Endothelial cell of umbilical vein (primary cell): ENCODE results near the gene TMEM132E. TPM values are rescaled to one million over a fixed set of nuclear protein-coding genes. Genes with fewer than 3 reads are reported as not detected.

Experiments
- BruUV-seq: library from RNA; stranded (reverse); fragments of 400-500 nt; replicated peaks from 2 replicates; lab custom pipeline; 2021; lab: Mats Ljungman, UMichigan
- CTCF ChIA-PET: fragments of 300-600, 350-600 bp; sonication (Branson Sonifier 250); formaldehyde crosslinking; loops from one replicate; lab custom pipeline; 2021; ENCODE audit warnings: antibody characterized with exemption, inconsistent platforms; lab: Charles Lee
- POLR2A ChIA-PET: fragments of 300-600, 350-600 bp; sonication (Branson Sonifier 250); formaldehyde crosslinking; loops from one replicate; lab custom pipeline; 2021; ENCODE audit warnings: antibody characterized with exemption, inconsistent platforms; lab: Charles Lee
- DNase-seq: peaks from one replicate; pipeline ENCODE4 v3.0.0-alpha.2; 2011; ENCODE audit warnings: low read depth, low spot score
- FAIRE-seq: peaks from 2 replicates; lab custom pipeline; 2011; peaks lifted over from hg19 to GRCh38; lab: Jason Lieb, UNC
- H2AFZ ChIP-seq: 2 replicates; pipeline ENCODE4 v1.6.0; 2012; ENCODE audit warnings: low read depth, low read length, control low read depth, inconsistent platforms
- H3K27ac ChIP-seq: 2 replicates; pipeline ENCODE4 v1.5.1; 2011; ENCODE audit warnings: low read depth, mild to moderate bottlenecking, control low read depth, low read length, moderate library complexity; ENCODE audit not compliant: insufficient read depth
- H3K27me3 ChIP-seq, 2 experiments: 2 replicates each; pipeline versions ENCODE4 v1.6.0 to v1.6.1; 2011; ENCODE audit warnings: low read length in 2 of 2, mixed read lengths in 1 of 2; ENCODE audit not compliant: control insufficient read depth in 2 of 2, insufficient read depth in 2 of 2
- H3K36me3 ChIP-seq, 2 experiments: 2 replicates in 1 of 2; 3 replicates in 1 of 2; pipeline ENCODE4 v1.5.1; 2011; ENCODE audit warnings: low read length in 2 of 2, mild to moderate bottlenecking in 1 of 2, moderate library complexity in 1 of 2; ENCODE audit not compliant: control insufficient read depth in 2 of 2, insufficient read depth in 2 of 2; ENCODE audit errors: extremely low read depth in 1 of 2
- H3K4me1 ChIP-seq: 3 replicates; pipeline ENCODE4 v1.5.1; 2011; ENCODE audit warnings: mild to moderate bottlenecking, low read length; ENCODE audit not compliant: control insufficient read depth, insufficient read depth; ENCODE audit errors: extremely low read depth
- H3K4me2 ChIP-seq: 2 replicates; pipeline ENCODE4 v1.6.1; 2011; ENCODE audit warnings: low read length, control low read depth, mixed read lengths; ENCODE audit not compliant: insufficient read depth
- H3K4me3 ChIP-seq, 3 experiments: fragments of 200-600 bp in 1 of 3; sonication (generic), shearing (Covaris generic) in 1 of 3; replicated peaks in 1 of 3; 2 replicates each; pipeline ENCODE4 v1.5.1; 2011 to 2016; ENCODE audit warnings: control low read depth in 3 of 3, low read length in 3 of 3, mild to moderate bottlenecking in 2 of 3, inconsistent platforms in 1 of 3, low read depth in 1 of 3, moderate library complexity in 1 of 3; ENCODE audit not compliant: insufficient read depth in 1 of 3
- H3K79me2 ChIP-seq: 2 replicates; pipeline ENCODE4 v1.6.0; 2012; ENCODE audit warnings: low read length, inconsistent platforms; ENCODE audit not compliant: control insufficient read depth, insufficient read depth
- H3K9ac ChIP-seq: replicated peaks from 2 replicates; pipeline ENCODE3; 2011; ENCODE audit warnings: low read length, control low read depth; ENCODE audit not compliant: insufficient read depth; ENCODE audit errors: extremely low read depth
- H3K9me1 ChIP-seq: replicated peaks from 3 replicates; pipeline ENCODE4 v1.6.0; 2011; ENCODE audit warnings: mild to moderate bottlenecking, low read length; ENCODE audit not compliant: control insufficient read depth, insufficient read depth; ENCODE audit errors: extremely low read depth
- H3K9me3 ChIP-seq: replicated peaks from 2 replicates; pipeline ENCODE4 v1.5.1; 2012; ENCODE audit warnings: low read length, inconsistent platforms; ENCODE audit not compliant: control insufficient read depth, insufficient read depth
- H4K20me1 ChIP-seq: replicated peaks from 2 replicates; pipeline ENCODE3; 2011; ENCODE audit warnings: mild to moderate bottlenecking, low read length; ENCODE audit not compliant: control insufficient read depth, insufficient read depth; ENCODE audit errors: extremely low read depth
- EZH2 ChIP-seq: IDR thresholded peaks from 2 replicates; pipeline ENCODE4 v1.6.1; 2012; ENCODE audit warnings: borderline replicate concordance, low read depth, mild to moderate bottlenecking, moderate library complexity, low read length, inconsistent platforms; ENCODE audit not compliant: severe bottlenecking
- FOS ChIP-seq: IDR thresholded peaks from 2 replicates; pipeline ENCODE4 v1.6.1; 2011; ENCODE audit warnings: mild to moderate bottlenecking, low read length, moderate library complexity, borderline replicate concordance; ENCODE audit not compliant: insufficient read depth
- GATA2 ChIP-seq: IDR thresholded peaks from 2 replicates; pipeline ENCODE4 v1.7.0; 2011; ENCODE audit warnings: low read depth, mild to moderate bottlenecking, moderate library complexity, mixed read lengths, low read length; ENCODE audit not compliant: insufficient read length, insufficient read depth
- JUN ChIP-seq: IDR thresholded peaks from 2 replicates; pipeline ENCODE4 v1.6.1; 2011; ENCODE audit warnings: borderline replicate concordance, low read depth; ENCODE audit not compliant: insufficient read length, insufficient read depth
- MYC ChIP-seq: IDR thresholded peaks from one replicate; pipeline ENCODE4 v1.6.1; 2011; ENCODE audit warnings: mild to moderate bottlenecking, low read depth, low read length
- POLR2A ChIP-seq: IDR thresholded peaks from 2 replicates; pipeline ENCODE4 v1.6.1; 2012; ENCODE audit warnings: low read depth, mild to moderate bottlenecking, control low read depth, low read length
- POLR2AphosphoS5 ChIP-seq: IDR thresholded peaks from 2 replicates; pipeline ENCODE4 v1.6.1; 2012; ENCODE audit warnings: low read depth, mild to moderate bottlenecking, control low read depth, low read length, moderate library complexity; ENCODE audit not compliant: insufficient read depth
- dilution Hi-C: fragments of 300-500 bp; cut with MboI; formaldehyde crosslinking; loops from one replicate; pipeline ENCODE4 v1.15.0; 2019; ENCODE audit warnings: low sequenced_read_pairs; ENCODE audit not compliant: extremely low pct_ligation_motif_present
- intact Hi-C: fragments of 100-400 bp; cut with micrococcal nuclease; formaldehyde crosslinking; loops from one replicate; pipeline ENCODE4 v1.10.0; 2022
- polyA plus RNA-seq, 4 experiments: library from polyadenylated mRNA; depleted of rRNA in 3 of 4; stranded (reverse) in 3 of 4; unstranded in 1 of 4; fragments of >200 nt; gene quantifications; 2 replicates each; pipeline versions ENCODE4 v1.2.1 to v1.2.3, GENCODE V29; 2011 to 2012; ENCODE audit warnings: missing spikeins in 1 of 4
- total RNA-seq: library from RNA; stranded (reverse); gene quantifications from 2 replicates; pipeline ENCODE4 v1.2.3, GENCODE V29; 2021
- TF ChIP-seq, protein P1 (sequence below): IDR thresholded peaks from 2 replicates; pipeline ENCODE4 v1.6.1; 2011; ENCODE audit not compliant: insufficient read depth, insufficient read length
- TF ChIP-seq, protein P2 (sequence below), 2 donors: IDR thresholded peaks; 1 replicate in 1 of 2; 2 replicates in 1 of 2; pipeline ENCODE4 v1.5.1; 2011; ENCODE audit warnings: low read length in 2 of 2, mild to moderate bottlenecking in 2 of 2, moderate library complexity in 2 of 2, control low read depth in 1 of 2, inconsistent platforms in 1 of 2, low read depth in 1 of 2; ENCODE audit not compliant: insufficient read depth in 1 of 2; ENCODE audit errors: extremely low read depth in 1 of 2

The TMEM132E gene
- total and polyA plus RNA-seq, 2 donors (not counting 3 experiments of a cell fraction or from before 2014, with no cell fraction given) = not detected

DNA sequence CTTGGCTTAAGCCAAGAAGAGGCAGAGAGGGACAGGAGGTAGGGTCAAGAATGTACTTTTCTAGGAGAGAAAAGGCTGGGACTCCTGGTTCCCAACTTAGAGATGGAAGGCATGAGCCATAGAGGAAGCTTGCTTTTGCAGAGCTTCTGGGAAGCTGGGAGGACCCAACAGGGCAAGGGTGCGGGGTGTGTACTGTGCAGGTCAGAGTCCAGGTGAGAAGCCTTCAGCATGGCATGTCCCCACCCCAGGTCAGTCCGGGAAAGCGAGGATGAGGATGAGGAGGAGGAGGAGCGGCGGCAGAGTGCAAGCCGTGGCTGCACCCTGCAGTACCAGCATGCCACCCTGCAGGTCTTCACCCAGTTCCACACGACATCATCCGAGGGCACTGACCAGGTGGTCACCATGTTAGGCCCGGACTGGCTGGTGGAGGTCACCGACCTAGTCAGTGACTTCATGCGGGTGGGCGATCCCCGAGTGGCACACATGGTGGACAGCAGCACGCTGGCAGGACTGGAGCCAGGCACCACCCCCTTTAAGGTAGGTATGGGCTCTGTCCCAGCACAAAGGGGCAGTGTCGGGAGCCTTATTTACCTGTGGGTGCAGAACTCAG, 55.3 kb downstream of the TMEM132E start:
- H3K9ac ChIP-seq = no peak overlapping the region
- DNase-seq = no peak
- no peak overlapping the region for H2AFZ ChIP-seq
- no TSS peak for BruUV-seq
- H3K36me3 ChIP-seq = no peaks in the 10 kb centered on the region
- intact Hi-C loops = no loop called here
- H3K9me3 ChIP-seq = no peaks in the 10 kb centered on the region
- ChIA-PET POLR2A (no interaction called here), CTCF (interaction anchor here (1.6 kb wide), 1 partner anchor 9 kb away, joined by 3 read pairs; no protein-coding TSS in a partner anchor)
- no peak overlapping the region for H3K4me3 ChIP-seq
- no peak for FAIRE-seq
- dilution Hi-C loops = no loop called here
- TF ChIP-seq, protein P1, sequence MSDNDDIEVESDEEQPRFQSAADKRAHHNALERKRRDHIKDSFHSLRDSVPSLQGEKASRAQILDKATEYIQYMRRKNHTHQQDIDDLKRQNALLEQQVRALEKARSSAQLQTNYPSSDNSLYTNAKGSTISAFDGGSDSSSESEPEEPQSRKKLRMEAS = no peak
- TF ChIP-seq GATA2 (no peak), POLR2A (no peak), EZH2 (no peak), JUN (no peak), FOS (no peak), MYC (no peak), POLR2AphosphoS5 (no peak)
- TF ChIP-seq, protein P2, sequence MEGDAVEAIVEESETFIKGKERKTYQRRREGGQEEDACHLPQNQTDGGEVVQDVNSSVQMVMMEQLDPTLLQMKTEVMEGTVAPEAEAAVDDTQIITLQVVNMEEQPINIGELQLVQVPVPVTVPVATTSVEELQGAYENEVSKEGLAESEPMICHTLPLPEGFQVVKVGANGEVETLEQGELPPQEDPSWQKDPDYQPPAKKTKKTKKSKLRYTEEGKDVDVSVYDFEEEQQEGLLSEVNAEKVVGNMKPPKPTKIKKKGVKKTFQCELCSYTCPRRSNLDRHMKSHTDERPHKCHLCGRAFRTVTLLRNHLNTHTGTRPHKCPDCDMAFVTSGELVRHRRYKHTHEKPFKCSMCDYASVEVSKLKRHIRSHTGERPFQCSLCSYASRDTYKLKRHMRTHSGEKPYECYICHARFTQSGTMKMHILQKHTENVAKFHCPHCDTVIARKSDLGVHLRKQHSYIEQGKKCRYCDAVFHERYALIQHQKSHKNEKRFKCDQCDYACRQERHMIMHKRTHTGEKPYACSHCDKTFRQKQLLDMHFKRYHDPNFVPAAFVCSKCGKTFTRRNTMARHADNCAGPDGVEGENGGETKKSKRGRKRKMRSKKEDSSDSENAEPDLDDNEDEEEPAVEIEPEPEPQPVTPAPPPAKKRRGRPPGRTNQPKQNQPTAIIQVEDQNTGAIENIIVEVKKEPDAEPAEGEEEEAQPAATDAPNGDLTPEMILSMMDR (IDR thresholded peaks at IDR 0.05; ENCODE audit: extremely low read depth in 1 of 2, insufficient read depth in 1 of 2, low read depth in 1 of 2, low read length in 2 of 2) = no peak
- H4K20me1 ChIP-seq = no peaks in the 10 kb centered on the region
- H3K4me1 ChIP-seq = peaks cover 3% of the 10 kb centered on the region
- no peak overlapping the region for H3K4me2 ChIP-seq
- H3K9me1 ChIP-seq = no peaks in the 10 kb centered on the region
- H3K27ac ChIP-seq = no peak overlapping the region
- H3K27me3 ChIP-seq = peaks cover 2 to 9% of the 10 kb centered on the region in 2 experiments
- no peaks in the 10 kb centered on the region for H3K79me2 ChIP-seq
